HG03066 (cell line): ENCODE results near the gene PKN2.
"Not testable (repeated sequence)": the region's sequence is repeated elsewhere in the genome, so short reads cannot be mapped to it uniquely, and the experiment has no call there.

Experiments used
- ATAC-seq: cut with Tn5 transposase; IDR thresholded peaks from one replicate; pipeline ENCODE4 v1.9.1; 2021; ENCODE audit warnings: low read depth; ENCODE audit not compliant: unreplicated experiment

Gene PKN2

GRCh38 chr1:88876573-88877365 lies 192.7 kb downstream of the PKN2 start:
- ATAC-seq: no peak

- no peak for ATAC-seq
Observed at GRCh38 chr1:88877382-88877825, 193.3 kb downstream of the PKN2 start.

GRCh38 chr1:88877911-88878310 lies 193.8 kb downstream of the PKN2 start:
- no peak for ATAC-seq

- ATAC-seq: no peak
Observed at GRCh38 chr1:88878731-88879130, 194.7 kb downstream of the PKN2 start.

GRCh38 chr1:88880717-88881116 lies 196.6 kb downstream of the PKN2 start:
- ATAC-seq: not testable (repeated sequence)

- ATAC-seq: no peak
Observed at GRCh38 chr1:88883156-88883555, 199.1 kb downstream of the PKN2 start.
